Measurements from ENCODE around the gene ADARB1. TPM values are rescaled to one million over a fixed set of nuclear protein-coding genes. Genes with fewer than 3 reads are reported as not detected.
A peak's percentile ranks its signal among the peaks of the same experiment; 100 is the strongest.

The ADARB1 gene
- total and polyA plus RNA-seq, 2 of the 8 experiments (the other 6 are each of a cell fraction or from before 2014, with no cell fraction given) = 4.7 to 14.9 TPM

GRCh38 chr21:45248301-45248892, 174.0 kb downstream of the ADARB1 start:
- no peak overlapping the region for H4K5ac ChIP-seq (ENCODE audit: insufficient read length, low read depth, low read length)
- H2BK15ac ChIP-seq (ENCODE audit: low read length) = peak overlapping the region; percentile 2; the same call in 1 of the 2 replicates
- no peak overlapping the region for H3K18ac ChIP-seq (ENCODE audit: extremely low read depth, low read length)
- no peaks in the 10 kb centered on the region for H4K20me1 ChIP-seq (replicated peaks in 1 of 2; ENCODE audit: control insufficient read depth in 1 of 2, insufficient read depth in 2 of 2, low read length in 2 of 2)
- TF ChIP-seq CHD2 (IDR thresholded peaks at IDR 0.05; ENCODE audit: low read length) = no peak
- TF ChIP-seq CTCF (IDR thresholded peaks at IDR 0.05; ENCODE audit: control extremely low read depth in 1 of 3, insufficient read depth in 1 of 3, low read depth in 1 of 3, low read length in 3 of 3) = peak in 1 of 3 experiments; percentile 2; a peak in 1 of 4 replicates
- no peak for TF ChIP-seq GABPA (IDR thresholded peaks at IDR 0.05; ENCODE audit: borderline replicate concordance, insufficient read depth, low read length)
- no peak for TF ChIP-seq EP300 (IDR thresholded peaks at IDR 0.05; ENCODE audit: borderline replicate concordance in 1 of 2, low read depth in 2 of 2, low read length in 2 of 2)
- TF ChIP-seq RXRA (IDR thresholded peaks at IDR 0.05; ENCODE audit: insufficient read depth, low read depth, low read length) = no peak
- peak; percentile 7 to 28; a peak in 1 of 4 replicates for TF ChIP-seq RAD21 (IDR thresholded peaks at IDR 0.05 in 1 of 2, conservative IDR thresholded peaks at IDR 0.05 in 1 of 2; ENCODE audit: low read depth in 2 of 2, low read length in 2 of 2)
- ChIA-PET CTCF (ENCODE audit: partially characterized antibody) (interaction anchor here (0.6 to 3.7 kb wide), 11 partner anchors 10 to 548 kb away, joined by 3 to 28 read pairs (median 4); no protein-coding TSS in a partner anchor), POLR2A (ENCODE audit: partially characterized antibody) (interaction anchor here (0.8 to 1.3 kb wide), 5 partner anchors 11 to 36 kb away, joined by 3 to 4 read pairs (median 3); no protein-coding TSS in a partner anchor)
- peaks cover 0 to 13% (median 7%) of the 10 kb centered on the region in 4 experiments; a peak in 5 of 7 replicates for H3K4me1 ChIP-seq (replicated peaks in 1 of 4; ENCODE audit: control insufficient read depth in 3 of 4, insufficient read depth in 4 of 4, low read length in 3 of 4)
- no peaks in the 10 kb centered on the region for H3K23me2 ChIP-seq (ENCODE audit: low read depth, low read length)
- H3K9ac ChIP-seq (replicated peaks in 1 of 4; ENCODE audit: extremely low read depth in 1 of 4, low read depth in 3 of 4, low read length in 3 of 4) = no peak overlapping the region; a peak in 1 of 7 replicates
- H3K4ac ChIP-seq (replicated peaks; ENCODE audit: insufficient read length, low read depth, low read length) = no peak overlapping the region
- H3K27me3 ChIP-seq (replicated peaks in 1 of 4; ENCODE audit: control insufficient read depth in 3 of 4, extremely low read depth in 1 of 4, insufficient read depth in 3 of 4, low read length in 3 of 4) = no peaks in the 10 kb centered on the region; a peak in 1 of 7 replicates
- H2BK20ac ChIP-seq (ENCODE audit: low read length) = peak overlapping the region; percentile 53; the same call in 1 of the 2 replicates
- peak overlapping the region in 3 of 4 experiments; percentile 26 to 46 (median 26); a peak in 5 of 8 replicates for H3K4me3 ChIP-seq (ENCODE audit: extremely low read depth in 1 of 4, insufficient read depth in 2 of 4, low read depth in 3 of 4, low read length in 4 of 4)
- H2BK5ac ChIP-seq (ENCODE audit: low read depth, low read length) = no peak overlapping the region
- no peak overlapping the region for H4K8ac ChIP-seq (ENCODE audit: extremely low read depth, insufficient read depth, low read length)
- peak overlapping the region; percentile 86 for H2AFZ ChIP-seq (ENCODE audit: low read length)
- H3K79me2 ChIP-seq (ENCODE audit: control insufficient read depth in 1 of 2, insufficient read depth in 2 of 2, low read length in 2 of 2) = no peaks in the 10 kb centered on the region
- H3K9me3 ChIP-seq (ENCODE audit: insufficient read depth in 2 of 2, low read depth in 1 of 2, low read length in 1 of 2) = peaks cover 6 to 9% of the 10 kb centered on the region in 2 experiments; a peak in 3 of 4 replicates
- no peak overlapping the region for H2BK120ac ChIP-seq (replicated peaks; ENCODE audit: low read depth, low read length)
- no peaks in the 10 kb centered on the region for H3K36me3 ChIP-seq (ENCODE audit: control insufficient read depth in 2 of 4, insufficient read depth in 4 of 4, low read length in 3 of 4)
- H3K27ac ChIP-seq (ENCODE audit: low read depth, low read length) = no peak overlapping the region
- peak overlapping the region; percentile 37 for H4K91ac ChIP-seq (replicated peaks; ENCODE audit: insufficient read length, low read length)
- no peak overlapping the region for H2AK5ac ChIP-seq (ENCODE audit: low read depth, low read length)
- H3K4me2 ChIP-seq (ENCODE audit: insufficient read depth in 1 of 2, low read depth in 2 of 2, low read length in 2 of 2) = peak overlapping the region; percentile 33 to 68; a peak in 3 of 4 replicates
- peak in 1 of 2 experiments; percentile 50 for DNase-seq (ENCODE audit: low read depth in 1 of 2, low spot score in 2 of 2)
- H3K23ac ChIP-seq (ENCODE audit: insufficient read length) = no peak overlapping the region
- 46% methylated on average over 13 of the region's 13 CpGs; no CpG with 5 or more reads in 1 of the 2 experiments for WGBS, 2 experiments (ENCODE audit: extremely low coverage in 1 of 2, insufficient coverage in 1 of 2, insufficient read length in 1 of 2, insufficient replicate concordance in 2 of 2, low coverage in 1 of 2, low lambda C conversion rate in 2 of 2, missing lambda C conversion rate in 1 of 2)
- H2BK12ac ChIP-seq (ENCODE audit: low read depth, low read length) = no peak overlapping the region
- FAIRE-seq = peak; percentile 63
- no peak overlapping the region for H3K56ac ChIP-seq (replicated peaks; ENCODE audit: insufficient read length, low read depth, low read length)
- no peak overlapping the region for H3K14ac ChIP-seq (ENCODE audit: insufficient read length)
- no peaks in the 10 kb centered on the region for H3K79me1 ChIP-seq (ENCODE audit: low read depth, low read length)

All from H1 (cell line).